ENCODE measurements around the gene GRIA1. TPM values are rescaled to one million over a fixed set of nuclear protein-coding genes. Genes with fewer than 3 reads are reported as not detected.
A peak's percentile ranks its signal among the peaks of the same experiment; 100 is the strongest.

Gene GRIA1
- total RNA-seq, 1 experiment from 2014 or later = 0.81 TPM

GRCh38 chr5:153618867-153619266, 128.4 kb downstream of the GRIA1 start (continued):
- TF ChIP-seq ZMAT4 (CRISPR knock-in tag; IDR thresholded peaks at IDR 0.05) = no peak

GRCh38 chr5:153619771-153620170, 129.3 kb downstream of the GRIA1 start:
- DNase-seq (ENCODE audit: low spot score) (no peak), ATAC-seq (no peak)
- Mint-ChIP-seq H3K36me3 (no peaks in the 10 kb centered on the region), H3K9me3 (no peaks in the 10 kb centered on the region; the same call in 1 of the 2 replicates), H3K27ac (no peak overlapping the region), H3K4me1 (peaks cover 13% of the 10 kb centered on the region), H3K4me3 (no peak overlapping the region), H3K27me3 (ENCODE audit: low read depth) (no peaks in the 10 kb centered on the region)
- TF ChIP-seq ATF2 (CRISPR knock-in tag; IDR thresholded peaks at IDR 0.05; ENCODE audit: borderline replicate concordance, low read depth) = no peak
- no peak for TF ChIP-seq ZNF263 (CRISPR knock-in tag; IDR thresholded peaks at IDR 0.05; ENCODE audit: low read depth)
- TF ChIP-seq ZNF671 (CRISPR knock-in tag; IDR thresholded peaks at IDR 0.05) = no peak
- no peak for TF ChIP-seq ATF1 (CRISPR knock-in tag; IDR thresholded peaks at IDR 0.05)
- POLR2A ChIA-PET = no interaction called here
- CTCF ChIA-PET = no interaction called here

GRCh38 chr5:153623124-153623523, 132.7 kb downstream of the GRIA1 start:
- H3K9me3 Mint-ChIP-seq = no peaks in the 10 kb centered on the region; the same call in 1 of the 2 replicates
- peak; percentile 75; the same call in 1 of the 2 replicates for ATAC-seq
- H3K4me3 Mint-ChIP-seq = no peak overlapping the region
- H3K36me3 Mint-ChIP-seq = no peaks in the 10 kb centered on the region
- ChIA-PET POLR2A (no interaction called here), CTCF (interaction anchor here (0.7 kb wide), 1 partner anchor 11 kb away, joined by 4 read pairs; no protein-coding TSS in a partner anchor)
- no peak for DNase-seq (ENCODE audit: low spot score)
- H3K27me3 Mint-ChIP-seq (ENCODE audit: low read depth) = no peaks in the 10 kb centered on the region
- H3K27ac Mint-ChIP-seq = no peak overlapping the region
- peaks cover 19% of the 10 kb centered on the region for H3K4me1 Mint-ChIP-seq
- TF ChIP-seq SMAD3 (CRISPR knock-in tag; IDR thresholded peaks at IDR 0.05; ENCODE audit: borderline replicate concordance) (no peak), FOXP1 (CRISPR knock-in tag; IDR thresholded peaks at IDR 0.05; ENCODE audit: borderline replicate concordance) (no peak), CTCF (IDR thresholded peaks at IDR 0.05) (no peak), AR (CRISPR knock-in tag; IDR thresholded peaks at IDR 0.05) (no peak), ZNF219 (CRISPR knock-in tag; IDR thresholded peaks at IDR 0.05; ENCODE audit: borderline replicate concordance) (no peak), ZNF532 (CRISPR knock-in tag; IDR thresholded peaks at IDR 0.05; ENCODE audit: borderline replicate concordance) (no peak), ZMAT4 (CRISPR knock-in tag; IDR thresholded peaks at IDR 0.05) (no peak), SP1 (CRISPR knock-in tag; conservative IDR thresholded peaks at IDR 0.05) (no peak), TCF7 (CRISPR knock-in tag; IDR thresholded peaks at IDR 0.05; ENCODE audit: low read depth) (no peak), TEAD1 (CRISPR knock-in tag; IDR thresholded peaks at IDR 0.05) (no peak), FOXK1 (CRISPR knock-in tag; IDR thresholded peaks at IDR 0.05) (no peak), PRDM15 (CRISPR knock-in tag; IDR thresholded peaks at IDR 0.05) (no peak), ZNF121 (CRISPR knock-in tag; IDR thresholded peaks at IDR 0.05) (no peak), NR3C1 (CRISPR knock-in tag; conservative IDR thresholded peaks at IDR 0.05; ENCODE audit: low read depth) (no peak), EMX1 (CRISPR knock-in tag; IDR thresholded peaks at IDR 0.05) (no peak)

Measured in WTC11 (cell line).